Measurements from ENCODE around the gene SLC12A5. TPM values are rescaled to one million over a fixed set of nuclear protein-coding genes. Genes with fewer than 3 reads are reported as not detected.

Gene SLC12A5
- polyA plus RNA-seq, 2 of the 4 experiments (the other 2 are of a cell fraction), result 3.0 to 10.8 TPM

- H3K4me1 ChIP-seq, result no peaks in the 10 kb centered on the region
- POLR2A ChIA-PET, result no interaction called here
- 14% methylated on average over 7 of the region's 7 CpGs for WGBS (ENCODE audit: missing lambda C conversion rate)
- ATAC-seq (no peak), DNase-seq (ENCODE audit: low read depth in 1 of 2, low spot score in 1 of 2) (no peak), FAIRE-seq (no peak)
- TF ChIP-seq FOXS1 (CRISPR knock-in tag; IDR thresholded peaks at IDR 0.05) (no peak), BHLHE40 (IDR thresholded peaks at IDR 0.05; ENCODE audit: low read depth, low read length) (no peak), TFCP2L1 (CRISPR knock-in tag; IDR thresholded peaks at IDR 0.05) (no peak), HMGXB4 (CRISPR knock-in tag; IDR thresholded peaks at IDR 0.05; ENCODE audit: borderline replicate concordance) (no peak), GATA3 (IDR thresholded peaks at IDR 0.05; ENCODE audit: borderline replicate concordance) (no peak), MAZ (IDR thresholded peaks at IDR 0.05; ENCODE audit: borderline replicate concordance, low read depth, low read length) (no peak), ZNF302 (CRISPR knock-in tag; IDR thresholded peaks at IDR 0.05) (no peak), EP300 (IDR thresholded peaks at IDR 0.05) (no peak), RFX5 (IDR thresholded peaks at IDR 0.05) (no peak), HDAC2 (IDR thresholded peaks at IDR 0.05) (no peak), NR3C1 (IDR thresholded peaks at IDR 0.05) (no peak), SREBF2 (IDR thresholded peaks at IDR 0.05) (no peak), CBX8 (IDR thresholded peaks at IDR 0.05) (no peak), JUNB (IDR thresholded peaks at IDR 0.05) (no peak)
- no peaks in the 10 kb centered on the region for H3K9me3 ChIP-seq
- H3K4me2 ChIP-seq, result no peak overlapping the region
- CTCF ChIA-PET, result interaction anchor here (0.9 to 3.5 kb wide), 7 partner anchors 11 to 279 kb away, joined by 3 to 19 read pairs (median 3); no protein-coding TSS in a partner anchor
- no peak overlapping the region for H3K27ac ChIP-seq
- H3K4me3 ChIP-seq, result no peak overlapping the region
Measured at GRCh38 chr20:46043556-46043955, 14.5 kb downstream of the SLC12A5 start.

GRCh38 chr20:46044896-46045295 is 15.9 kb downstream of the SLC12A5 start:
- Histone ChIP-seq H3K4me1 (no peaks in the 10 kb centered on the region), H3K27ac (no peak overlapping the region), H3K9me3 (no peaks in the 10 kb centered on the region), H3K4me3 (no peak overlapping the region), H3K4me2 (no peak overlapping the region)
- ATAC-seq, result no peak
- no peak for TF ChIP-seq CTCF (IDR thresholded peaks at IDR 0.05)
- TF ChIP-seq ZSCAN20 (CRISPR knock-in tag; IDR thresholded peaks at IDR 0.05), result no peak
- TF ChIP-seq HOXB5 (CRISPR knock-in tag; IDR thresholded peaks at IDR 0.05), result no peak
- no peak for TF ChIP-seq HMGXB4 (CRISPR knock-in tag; IDR thresholded peaks at IDR 0.05; ENCODE audit: borderline replicate concordance)
- no peak for TF ChIP-seq GATA3 (IDR thresholded peaks at IDR 0.05; ENCODE audit: borderline replicate concordance)
- no peak for TF ChIP-seq CHD2 (IDR thresholded peaks at IDR 0.05; ENCODE audit: low read length, partially characterized antibody)
- no peak for TF ChIP-seq CEBPB (IDR thresholded peaks at IDR 0.05)
- no peak for TF ChIP-seq JUN (IDR thresholded peaks at IDR 0.05)
- TF ChIP-seq ELK1 (IDR thresholded peaks at IDR 0.05; ENCODE audit: low read depth, low read length), result no peak
- TF ChIP-seq RAD21 (conservative IDR thresholded peaks at IDR 0.05 in 1 of 2, IDR thresholded peaks at IDR 0.05 in 1 of 2), result no peak
- TF ChIP-seq MAFK (IDR thresholded peaks at IDR 0.05; ENCODE audit: partially characterized antibody), result no peak
- TF ChIP-seq NFE2L2 (conservative IDR thresholded peaks at IDR 0.05; ENCODE audit: low read length), result no peak
- TF ChIP-seq CBX2 (IDR thresholded peaks at IDR 0.05; ENCODE audit: borderline replicate concordance, low read depth), result no peak
- TF ChIP-seq MAZ (IDR thresholded peaks at IDR 0.05; ENCODE audit: borderline replicate concordance, low read depth, low read length), result no peak
- TF ChIP-seq POLR2A (IDR thresholded peaks at IDR 0.05; ENCODE audit: low read length), result no peak
- DNase-seq (ENCODE audit: low read depth in 1 of 2, low spot score in 1 of 2), result no peak
- no peak for FAIRE-seq
- ChIA-PET CTCF (interaction anchor here (0.6 kb wide), 1 partner anchor 34 kb away, joined by 3 read pairs; no protein-coding TSS in a partner anchor), POLR2A (no interaction called here)
- WGBS (ENCODE audit: missing lambda C conversion rate), result 19% methylated on average over 2 of the region's 6 CpGs
